HEK293 (cell line): ENCODE data around the gene ADH4.
A peak's percentile ranks its signal among the peaks of the same experiment; 100 is the strongest.

Experiments
- GLI4 ChIP-seq: fragments of 450-650 bp; formaldehyde crosslinking; IDR thresholded peaks from 2 replicates; pipeline ENCODE4 v1.5.1; 2016; ENCODE audit warnings: missing biosample characterization, missing genetic modification characterization
- GLIS1 ChIP-seq: fragments of 450-650 bp; formaldehyde crosslinking; IDR thresholded peaks from 2 replicates; pipeline ENCODE4 v1.5.1; 2016; ENCODE audit warnings: missing biosample characterization, missing genetic modification characterization
- SCRT1 ChIP-seq: fragments of 450-650 bp; formaldehyde crosslinking; IDR thresholded peaks from 2 replicates; pipeline ENCODE4 v1.5.1; 2016; ENCODE audit warnings: missing biosample characterization, missing genetic modification characterization, borderline replicate concordance
- TRIM28 ChIP-seq: IDR thresholded peaks from 2 replicates; pipeline ENCODE4 v1.6.1; 2011; ENCODE audit warnings: low read length, control low read depth, borderline replicate concordance
- ZEB2 ChIP-seq: fragments of 450-650 bp; formaldehyde crosslinking; IDR thresholded peaks from 2 replicates; pipeline ENCODE4 v1.5.1; 2016; ENCODE audit warnings: missing biosample characterization, missing genetic modification characterization
- ZNF112 ChIP-seq: fragments of 450-650 bp; formaldehyde crosslinking; IDR thresholded peaks from 2 replicates; pipeline ENCODE4 v1.5.0; 2017; ENCODE audit warnings: missing biosample characterization, missing genetic modification characterization
- ZNF146 ChIP-seq: fragments of 450-650 bp; formaldehyde crosslinking; IDR thresholded peaks from 2 replicates; pipeline ENCODE4 v1.5.1; 2016; ENCODE audit warnings: missing biosample characterization, missing genetic modification characterization
- ZNF221 ChIP-seq: fragments of 450-650 bp; formaldehyde crosslinking; IDR thresholded peaks from 2 replicates; pipeline ENCODE4 v1.5.1; 2017; ENCODE audit warnings: missing biosample characterization, missing genetic modification characterization, borderline replicate concordance
- ZNF280D ChIP-seq: fragments of 450-650 bp; formaldehyde crosslinking; IDR thresholded peaks from 2 replicates; pipeline ENCODE4 v1.5.1; 2016; ENCODE audit warnings: missing biosample characterization, missing genetic modification characterization
- ZNF341 ChIP-seq: fragments of 450-650 bp; formaldehyde crosslinking; IDR thresholded peaks from 2 replicates; pipeline ENCODE4; 2016; ENCODE audit warnings: low read depth, missing biosample characterization, missing genetic modification characterization
- ZNF354C ChIP-seq: fragments of 450-650 bp; formaldehyde crosslinking; IDR thresholded peaks from 2 replicates; pipeline ENCODE4 v1.5.1; 2016; ENCODE audit warnings: missing biosample characterization, missing genetic modification characterization, low read depth, borderline replicate concordance
- ZNF423 ChIP-seq: fragments of 450-650 bp; formaldehyde crosslinking; IDR thresholded peaks from 2 replicates; pipeline ENCODE4 v1.5.1; 2016; ENCODE audit warnings: missing biosample characterization, missing genetic modification characterization
- ZNF518A ChIP-seq: fragments of 450-650 bp; formaldehyde crosslinking; conservative IDR thresholded peaks from 2 replicates; pipeline ENCODE4 v1.5.1; 2016; ENCODE audit warnings: low read depth, missing biosample characterization, missing genetic modification characterization
- ZNF548 ChIP-seq: fragments of 450-650 bp; formaldehyde crosslinking; IDR thresholded peaks from 2 replicates; pipeline ENCODE4 v1.5.1; 2016; ENCODE audit warnings: missing biosample characterization, missing genetic modification characterization
- ZNF571 ChIP-seq: fragments of 450-650 bp; formaldehyde crosslinking; IDR thresholded peaks from 2 replicates; pipeline ENCODE4 v1.5.0; 2017; ENCODE audit warnings: missing biosample characterization, missing genetic modification characterization
- ZNF580 ChIP-seq: fragments of 450-650 bp; formaldehyde crosslinking; IDR thresholded peaks from 2 replicates; pipeline ENCODE4 v1.5.1; 2016; ENCODE audit warnings: missing biosample characterization, missing genetic modification characterization
- ZNF701 ChIP-seq: fragments of 450-650 bp; formaldehyde crosslinking; IDR thresholded peaks from 2 replicates; pipeline ENCODE4 v1.5.1; 2016; ENCODE audit warnings: missing biosample characterization, missing genetic modification characterization
- ZNF777 ChIP-seq: fragments of 450-650 bp; formaldehyde crosslinking; IDR thresholded peaks from 2 replicates; pipeline ENCODE4 v1.5.1; 2017; ENCODE audit warnings: missing biosample characterization, missing genetic modification characterization, borderline replicate concordance
- ZNF843 ChIP-seq: fragments of 450-650 bp; formaldehyde crosslinking; IDR thresholded peaks from 2 replicates; pipeline ENCODE4 v1.5.1; 2016; ENCODE audit warnings: missing biosample characterization, missing genetic modification characterization
- TF ChIP-seq, protein P1 (sequence below): fragments of 450-650 bp; formaldehyde crosslinking; IDR thresholded peaks from 2 replicates; pipeline ENCODE4 v1.5.1; 2016; ENCODE audit warnings: missing biosample characterization, missing genetic modification characterization
- TF ChIP-seq, protein P2 (sequence below): fragments of 450-650 bp; formaldehyde crosslinking; IDR thresholded peaks from 2 replicates; pipeline ENCODE4 v1.5.1; 2016; ENCODE audit warnings: missing biosample characterization, missing genetic modification characterization
- TF ChIP-seq, protein P3 (sequence below): fragments of 450-650 bp; formaldehyde crosslinking; IDR thresholded peaks from 2 replicates; pipeline ENCODE4 v1.5.1; 2016; ENCODE audit warnings: missing biosample characterization, missing genetic modification characterization
- TF ChIP-seq, protein P4 (sequence below): fragments of 450-650 bp; formaldehyde crosslinking; IDR thresholded peaks from 2 replicates; pipeline ENCODE4 v1.5.1; 2016; ENCODE audit warnings: missing biosample characterization, missing genetic modification characterization

ADH4 gene

DNA sequence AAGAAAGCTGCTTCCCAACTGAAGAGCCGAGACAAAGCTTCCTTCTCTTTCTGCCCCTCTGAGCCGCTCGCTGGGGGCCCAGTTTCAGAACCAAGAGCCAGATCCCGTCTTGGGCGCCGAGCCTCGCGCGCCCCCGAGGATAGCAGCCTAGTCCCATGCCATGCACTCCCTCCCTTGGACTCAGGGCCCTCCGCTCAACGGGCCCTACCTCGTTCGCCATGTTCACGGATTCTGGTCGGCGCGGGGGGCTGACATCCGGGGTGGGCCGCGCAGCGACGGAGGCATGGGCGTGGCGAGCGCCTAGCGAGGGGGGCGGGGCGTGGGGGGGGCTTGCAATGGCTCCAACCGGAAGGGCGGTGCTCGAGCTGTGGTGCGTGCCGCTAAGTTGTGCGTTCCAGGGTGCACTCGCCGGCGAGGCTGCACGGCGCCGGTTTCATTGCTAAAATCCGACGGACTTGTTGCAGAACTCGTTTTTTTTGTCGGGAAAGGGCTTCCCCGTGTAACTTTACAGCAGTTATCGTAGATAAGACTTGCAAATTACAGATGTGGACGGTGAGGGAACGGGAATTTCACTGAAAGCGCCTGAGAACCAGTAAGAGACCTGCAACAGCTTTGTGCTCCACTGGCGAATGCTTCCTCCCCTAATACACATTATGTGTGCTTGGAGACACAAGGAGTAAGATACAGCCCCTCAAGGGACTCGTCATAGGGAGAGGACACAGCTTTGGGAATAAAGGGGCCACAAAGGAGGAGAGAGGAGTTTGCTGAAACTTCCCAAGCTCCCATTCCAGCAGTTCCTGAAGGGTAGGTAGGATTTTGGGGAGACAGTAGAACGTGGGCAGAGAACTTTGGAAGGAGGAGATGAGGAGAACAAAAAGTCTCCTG lies 55.4 kb downstream of the ADH4 start, which contains the start of gene ADH5 (continued):
- TF ChIP-seq ZNF518A (tag by site-specific recombination) (no peak), ZNF112 (no peak), ZNF146 (tag by site-specific recombination) (no peak), TRIM28 (no peak), ZNF571 (tag by site-specific recombination) (no peak), ZNF843 (no peak), ZNF777 (tag by site-specific recombination) (no peak), ZNF423 (0 out of 2 replicates have a peak, but pooled peaks have one; percentile 45), GLIS1 (tag by site-specific recombination) (peak; percentile 45), ZNF221 (tag by site-specific recombination) (no peak), SCRT1 (tag by site-specific recombination) (0 out of 2 replicates have a peak, but pooled peaks have one; percentile 10), ZNF548 (no peak), ZNF701 (tag by site-specific recombination) (no peak), ZNF354C (no peak), ZEB2 (tag by site-specific recombination) (no peak), ZNF280D (tag by site-specific recombination) (no peak), ZNF580 (tag by site-specific recombination) (no peak), GLI4 (tag by site-specific recombination) (no peak), ZNF341 (no peak; the same call in 1 of the 2 replicates)
- TF ChIP-seq, protein P1, sequence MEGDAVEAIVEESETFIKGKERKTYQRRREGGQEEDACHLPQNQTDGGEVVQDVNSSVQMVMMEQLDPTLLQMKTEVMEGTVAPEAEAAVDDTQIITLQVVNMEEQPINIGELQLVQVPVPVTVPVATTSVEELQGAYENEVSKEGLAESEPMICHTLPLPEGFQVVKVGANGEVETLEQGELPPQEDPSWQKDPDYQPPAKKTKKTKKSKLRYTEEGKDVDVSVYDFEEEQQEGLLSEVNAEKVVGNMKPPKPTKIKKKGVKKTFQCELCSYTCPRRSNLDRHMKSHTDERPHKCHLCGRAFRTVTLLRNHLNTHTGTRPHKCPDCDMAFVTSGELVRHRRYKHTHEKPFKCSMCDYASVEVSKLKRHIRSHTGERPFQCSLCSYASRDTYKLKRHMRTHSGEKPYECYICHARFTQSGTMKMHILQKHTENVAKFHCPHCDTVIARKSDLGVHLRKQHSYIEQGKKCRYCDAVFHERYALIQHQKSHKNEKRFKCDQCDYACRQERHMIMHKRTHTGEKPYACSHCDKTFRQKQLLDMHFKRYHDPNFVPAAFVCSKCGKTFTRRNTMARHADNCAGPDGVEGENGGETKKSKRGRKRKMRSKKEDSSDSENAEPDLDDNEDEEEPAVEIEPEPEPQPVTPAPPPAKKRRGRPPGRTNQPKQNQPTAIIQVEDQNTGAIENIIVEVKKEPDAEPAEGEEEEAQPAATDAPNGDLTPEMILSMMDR (tag by site-specific recombination): no peak
- TF ChIP-seq, protein P2, sequence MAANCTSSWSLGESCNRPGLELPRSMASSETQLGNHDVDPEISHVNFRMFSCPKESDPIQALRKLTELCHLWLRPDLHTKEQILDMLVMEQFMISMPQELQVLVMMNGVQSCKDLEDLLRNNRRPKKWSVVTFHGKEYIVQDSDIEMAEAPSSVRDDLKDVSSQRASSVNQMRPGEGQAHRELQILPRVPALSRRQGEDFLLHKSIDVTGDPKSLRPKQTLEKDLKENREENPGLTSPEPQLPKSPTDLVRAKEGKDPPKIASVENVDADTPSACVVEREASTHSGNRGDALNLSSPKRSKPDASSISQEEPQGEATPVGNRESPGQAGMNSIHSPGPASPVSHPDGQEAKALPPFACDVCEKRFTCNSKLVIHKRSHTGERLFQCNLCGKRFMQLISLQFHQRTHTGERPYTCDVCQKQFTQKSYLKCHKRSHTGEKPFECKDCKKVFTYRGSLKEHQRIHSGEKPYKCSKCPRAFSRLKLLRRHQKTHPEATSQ (tag by site-specific recombination): no peak
- TF ChIP-seq, protein P3, sequence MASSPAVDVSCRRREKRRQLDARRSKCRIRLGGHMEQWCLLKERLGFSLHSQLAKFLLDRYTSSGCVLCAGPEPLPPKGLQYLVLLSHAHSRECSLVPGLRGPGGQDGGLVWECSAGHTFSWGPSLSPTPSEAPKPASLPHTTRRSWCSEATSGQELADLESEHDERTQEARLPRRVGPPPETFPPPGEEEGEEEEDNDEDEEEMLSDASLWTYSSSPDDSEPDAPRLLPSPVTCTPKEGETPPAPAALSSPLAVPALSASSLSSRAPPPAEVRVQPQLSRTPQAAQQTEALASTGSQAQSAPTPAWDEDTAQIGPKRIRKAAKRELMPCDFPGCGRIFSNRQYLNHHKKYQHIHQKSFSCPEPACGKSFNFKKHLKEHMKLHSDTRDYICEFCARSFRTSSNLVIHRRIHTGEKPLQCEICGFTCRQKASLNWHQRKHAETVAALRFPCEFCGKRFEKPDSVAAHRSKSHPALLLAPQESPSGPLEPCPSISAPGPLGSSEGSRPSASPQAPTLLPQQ (tag by site-specific recombination): no peak
- TF ChIP-seq, protein P4, sequence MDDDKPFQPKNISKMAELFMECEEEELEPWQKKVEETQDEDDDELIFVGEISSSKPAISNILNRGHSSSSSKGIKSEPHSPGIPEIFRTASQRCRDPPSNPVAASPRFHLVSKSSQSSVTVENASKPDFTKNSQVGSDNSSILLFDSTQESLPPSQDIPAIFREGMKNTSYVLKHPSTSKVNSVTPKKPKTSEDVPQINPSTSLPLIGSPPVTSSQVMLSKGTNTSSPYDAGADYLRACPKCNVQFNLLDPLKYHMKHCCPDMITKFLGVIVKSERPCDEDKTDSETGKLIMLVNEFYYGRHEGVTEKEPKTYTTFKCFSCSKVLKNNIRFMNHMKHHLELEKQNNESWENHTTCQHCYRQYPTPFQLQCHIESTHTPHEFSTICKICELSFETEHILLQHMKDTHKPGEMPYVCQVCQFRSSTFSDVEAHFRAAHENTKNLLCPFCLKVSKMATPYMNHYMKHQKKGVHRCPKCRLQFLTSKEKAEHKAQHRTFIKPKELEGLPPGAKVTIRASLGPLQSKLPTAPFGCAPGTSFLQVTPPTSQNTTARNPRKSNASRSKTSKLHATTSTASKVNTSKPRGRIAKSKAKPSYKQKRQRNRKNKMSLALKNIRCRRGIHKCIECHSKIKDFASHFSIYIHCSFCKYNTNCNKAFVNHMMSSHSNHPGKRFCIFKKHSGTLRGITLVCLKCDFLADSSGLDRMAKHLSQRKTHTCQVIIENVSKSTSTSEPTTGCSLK: no peak
